ES-I3 (cell line): ENCODE measurements around the gene PRXL2B.

Experiments used
- H3K36me3 ChIP-seq: 2 replicates; pipeline ENCODE4 v1.6.1; 2013; ENCODE audit warnings: mild to moderate bottlenecking, low read length, control low read depth, moderate library complexity; ENCODE audit not compliant: insufficient read depth
- H3K4me1 ChIP-seq: 2 replicates; pipeline ENCODE4 v1.6.1; 2013; ENCODE audit warnings: mild to moderate bottlenecking, control low read depth, low read length; ENCODE audit not compliant: insufficient read depth
- H3K9ac ChIP-seq: 2 replicates; pipeline ENCODE4 v1.6.1; 2013; ENCODE audit warnings: low read depth, mild to moderate bottlenecking, low read length, moderate library complexity
- H3K9me3 ChIP-seq: 2 replicates; pipeline ENCODE4 v1.6.1; 2013; ENCODE audit warnings: mild to moderate bottlenecking, low read length, moderate library complexity; ENCODE audit not compliant: control insufficient read depth, insufficient read depth

PRXL2B gene

DNA sequence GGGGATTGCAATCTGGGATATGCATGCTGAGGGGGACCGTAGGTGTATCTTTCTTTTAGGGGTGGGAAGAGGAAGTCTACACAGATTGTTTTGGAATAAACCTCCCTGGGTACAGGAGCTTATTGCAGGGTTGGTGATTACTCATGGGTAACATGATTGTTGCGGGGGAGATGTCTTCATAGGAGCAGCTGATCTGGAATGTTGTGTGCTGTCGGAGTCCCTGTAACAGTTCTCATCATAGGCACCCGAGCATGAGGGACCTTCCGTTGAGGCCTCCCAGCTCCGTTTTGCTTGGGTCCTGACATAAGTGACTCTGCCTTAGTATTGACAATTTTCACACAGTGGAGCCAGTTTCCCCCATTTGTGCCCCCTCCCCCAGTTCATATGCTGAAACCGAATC is 4.2 kb upstream of the PRXL2B start:
- H3K9me3 ChIP-seq, result no peaks in the 10 kb centered on the region; the same call in 1 of the 2 replicates
- H3K4me1 ChIP-seq, result peaks cover 4% of the 10 kb centered on the region; the same call in 1 of the 2 replicates
- no peaks in the 10 kb centered on the region for H3K36me3 ChIP-seq
- H3K9ac ChIP-seq, result no peak overlapping the region

- H3K4me1 ChIP-seq, result peaks cover 4% of the 10 kb centered on the region; the same call in 1 of the 2 replicates
Observed at GRCh38 chr1:2583331-2583791, 3.2 kb upstream of the PRXL2B start.

GRCh38 chr1:2583871-2584351 is 2.7 kb upstream of the PRXL2B start:
- H3K4me1 ChIP-seq, result no peaks in the 10 kb centered on the region; the same call in 1 of the 2 replicates
- H3K9ac ChIP-seq, result no peak overlapping the region
- no peaks in the 10 kb centered on the region; the same call in 1 of the 2 replicates for H3K9me3 ChIP-seq
- no peaks in the 10 kb centered on the region for H3K36me3 ChIP-seq

More at GRCh38 chr1:2583331-2583791, 3.2 kb upstream of the PRXL2B start:
- H3K36me3 ChIP-seq, result no peaks in the 10 kb centered on the region
- H3K9ac ChIP-seq, result no peak overlapping the region
- no peaks in the 10 kb centered on the region; the same call in 1 of the 2 replicates for H3K9me3 ChIP-seq

GRCh38 chr1:2584686-2585317 is 1.8 kb upstream of the PRXL2B start:
- Histone ChIP-seq H3K4me1 (no peaks in the 10 kb centered on the region; the same call in 1 of the 2 replicates), H3K9ac (peak overlapping the region; percentile 64; the same call in 1 of the 2 replicates), H3K9me3 (no peaks in the 10 kb centered on the region; the same call in 1 of the 2 replicates)

GRCh38 chr1:2585318-2586092 is 1.1 kb upstream of the PRXL2B start:
- Histone ChIP-seq H3K36me3 (no peaks in the 10 kb centered on the region), H3K9me3 (no peaks in the 10 kb centered on the region; the same call in 1 of the 2 replicates), H3K4me1 (no peaks in the 10 kb centered on the region; the same call in 1 of the 2 replicates), H3K9ac (peak overlapping the region; percentile 64)

More at GRCh38 chr1:2584686-2585317, 1.8 kb upstream of the PRXL2B start:
- no peaks in the 10 kb centered on the region for H3K36me3 ChIP-seq

GRCh38 chr1:2587071-2587859 is 688 bp downstream of the PRXL2B start:
- no peaks in the 10 kb centered on the region for H3K9me3 ChIP-seq
- peak overlapping the region; percentile 64 for H3K9ac ChIP-seq
- no peaks in the 10 kb centered on the region; the same call in 1 of the 2 replicates for H3K4me1 ChIP-seq

GRCh38 chr1:2587860-2588571 is 1.4 kb downstream of the PRXL2B start:
- peak overlapping the region; percentile 64; the same call in 1 of the 2 replicates for H3K9ac ChIP-seq
- H3K4me1 ChIP-seq, result no peaks in the 10 kb centered on the region; the same call in 1 of the 2 replicates
- no peaks in the 10 kb centered on the region for H3K36me3 ChIP-seq
- H3K9me3 ChIP-seq, result no peaks in the 10 kb centered on the region

More at GRCh38 chr1:2587071-2587859, 688 bp downstream of the PRXL2B start:
- no peaks in the 10 kb centered on the region for H3K36me3 ChIP-seq

- Histone ChIP-seq H3K9me3 (no peaks in the 10 kb centered on the region), H3K4me1 (no peaks in the 10 kb centered on the region; the same call in 1 of the 2 replicates), H3K36me3 (no peaks in the 10 kb centered on the region), H3K9ac (no peak overlapping the region)
Observed at GRCh38 chr1:2588661-2589430, 2.3 kb downstream of the PRXL2B start.

DNA sequence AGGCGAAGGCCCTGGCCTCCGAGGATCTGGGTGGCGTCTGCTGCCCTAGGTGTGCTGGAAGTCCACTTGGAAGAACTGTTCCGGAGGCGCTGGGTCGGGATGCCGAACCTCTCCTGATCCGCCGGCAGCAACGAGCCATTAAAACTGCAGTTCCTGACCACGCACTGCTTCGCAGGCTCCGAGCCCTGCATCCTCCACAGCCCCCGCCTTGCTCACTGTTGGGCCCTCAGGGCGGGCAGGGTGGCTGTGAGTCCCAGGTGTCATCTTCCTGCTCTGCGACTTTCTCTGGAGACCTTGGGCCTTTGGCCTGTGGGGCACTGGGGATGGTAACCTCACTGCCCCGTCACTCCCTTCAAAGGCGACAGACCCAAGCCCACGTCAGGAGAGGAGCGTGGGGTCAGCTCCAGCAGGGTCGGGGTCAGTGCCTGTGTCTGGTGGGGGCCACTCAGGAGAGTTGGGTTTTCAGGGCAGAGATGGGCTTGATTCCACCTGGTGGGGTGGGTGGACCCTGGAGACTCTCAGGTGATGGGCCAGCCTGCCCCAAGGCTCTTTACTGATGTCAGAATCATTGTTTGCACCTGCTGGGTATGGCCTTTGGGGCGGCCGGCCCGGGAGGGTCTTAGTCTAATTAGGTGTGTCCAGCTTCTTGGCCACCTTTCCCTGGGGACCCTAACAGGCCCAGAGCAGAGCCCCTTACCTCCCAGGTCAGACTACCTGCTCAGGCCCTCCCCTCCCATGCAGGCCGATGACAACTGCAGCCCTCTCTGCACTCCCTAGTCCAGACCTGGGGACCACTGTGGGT is 3.1 kb downstream of the PRXL2B start:
- Histone ChIP-seq H3K9ac (no peak overlapping the region), H3K4me1 (no peaks in the 10 kb centered on the region; the same call in 1 of the 2 replicates), H3K9me3 (no peaks in the 10 kb centered on the region), H3K36me3 (no peaks in the 10 kb centered on the region)

DNA sequence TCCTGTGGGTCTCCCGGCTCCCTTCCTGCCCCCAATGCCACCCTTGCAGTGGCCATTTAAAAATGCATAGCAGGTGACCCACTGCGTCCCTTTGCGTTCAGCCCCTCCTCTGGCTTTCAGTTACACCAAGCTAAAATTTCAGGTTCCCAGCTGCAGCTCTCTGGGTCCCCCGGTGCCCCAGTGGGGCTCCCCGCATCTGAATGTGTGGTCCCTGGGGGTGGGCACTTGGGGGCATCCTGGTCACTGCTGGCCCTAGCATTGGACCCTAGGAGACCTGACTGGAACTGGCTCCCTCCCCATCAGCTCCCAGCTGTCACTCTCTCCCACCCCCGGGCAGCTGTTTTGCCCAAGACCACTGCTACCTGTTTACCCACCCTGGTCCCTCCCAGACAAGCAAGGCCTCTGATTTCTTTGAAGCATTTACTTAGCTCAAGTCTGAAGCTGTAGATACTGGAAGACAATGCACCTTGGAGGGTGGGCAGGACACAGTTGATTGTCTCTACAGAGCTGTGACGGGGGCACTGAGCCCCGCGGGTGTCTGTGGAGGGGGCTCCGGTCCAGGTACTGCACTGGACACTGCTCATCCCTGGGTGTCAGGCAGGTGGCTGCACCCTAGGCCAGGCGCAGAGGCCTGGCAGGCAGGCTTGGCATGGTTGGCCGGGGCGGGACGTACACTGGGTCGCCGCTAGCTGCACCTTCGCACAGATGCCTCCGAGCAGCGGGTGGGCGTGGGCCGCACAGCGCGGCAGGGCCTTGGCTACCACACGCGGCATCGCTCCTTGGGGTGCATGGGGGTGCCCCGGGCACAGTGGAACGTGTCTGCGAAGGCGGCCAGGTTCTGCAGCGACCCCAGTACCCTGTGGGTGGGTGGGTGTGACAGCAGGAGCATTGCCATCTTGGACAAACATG is 3.9 kb downstream of the PRXL2B start:
- no peaks in the 10 kb centered on the region for H3K4me1 ChIP-seq
- H3K9me3 ChIP-seq, result no peaks in the 10 kb centered on the region
- H3K9ac ChIP-seq, result no peak overlapping the region
- no peaks in the 10 kb centered on the region for H3K36me3 ChIP-seq

DNA sequence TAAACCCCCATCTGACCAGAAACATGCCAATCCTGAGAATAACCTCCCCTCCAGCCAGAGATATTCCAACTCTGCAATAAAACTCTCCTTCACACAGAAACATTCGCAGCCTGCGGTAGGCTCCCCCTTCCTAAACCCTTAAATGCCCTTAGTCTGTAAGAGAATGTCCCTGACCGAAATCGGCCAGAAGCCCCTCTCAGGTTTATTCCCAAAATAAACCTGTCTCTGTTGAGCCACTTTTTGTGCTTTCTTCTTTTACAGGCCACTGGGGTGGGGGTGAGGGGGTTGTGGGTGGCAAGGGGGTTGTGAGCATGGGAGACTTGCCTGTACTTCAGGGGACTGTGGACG is 4.6 kb downstream of the PRXL2B start:
- H3K4me1 ChIP-seq, result no peaks in the 10 kb centered on the region
- no peaks in the 10 kb centered on the region for H3K9me3 ChIP-seq
- no peak overlapping the region for H3K9ac ChIP-seq
- H3K36me3 ChIP-seq, result no peaks in the 10 kb centered on the region
